ENCODE measurements around the gene TBL1X. TPM values are rescaled to one million over a fixed set of nuclear protein-coding genes. Genes with fewer than 3 reads are reported as not detected.
A peak's percentile ranks its signal among the peaks of the same experiment; 100 is the strongest.

The TBL1X gene
- total and polyA plus RNA-seq, 8 donors = 4.7 to 53.1 (median 9.5) TPM

- TF ChIP-seq EP300 (IDR thresholded peaks at IDR 0.05) (no peak), CTCF (IDR thresholded peaks at IDR 0.05) (no peak), POLR2A (IDR thresholded peaks at IDR 0.05) (no peak), POLR2AphosphoS5 (IDR thresholded peaks at IDR 0.05) (no peak)
- peak in 1 of 2 donors; percentile 58 for DNase-seq
- Histone ChIP-seq H3K4me1 (peaks cover 0 to 25% (median 10%) of the 10 kb centered on the region in 4 donors), H3K27me3 (peaks cover 8 to 33% (median 21%) of the 10 kb centered on the region in 3 donors), H3K27ac (peak overlapping the region; percentile 55 to 80 (median 68)), H3K9me3 (peaks cover 0 to 3% (median 0%) of the 10 kb centered on the region in 4 donors), H3K36me3 (no peaks in the 10 kb centered on the region), H3K4me3 (peak overlapping the region; percentile 47 to 60 (median 52))
- intact Hi-C loops (cut with DNase I; ENCODE audit: low total_unique reads) = no loop called here
- 1 to 18% (median 7%) methylated on average over 14 to 45 of the region's 45 CpGs for WGBS, 5 donors
Observed at GRCh38 chrX:9786798-9787635, 322.2 kb downstream of the TBL1X start.

- no peaks in the 10 kb centered on the region for H3K36me3 ChIP-seq
- peaks cover 0 to 3% (median 0%) of the 10 kb centered on the region in 4 donors for H3K9me3 ChIP-seq
- DNase-seq = peak; percentile 47 to 50
- H3K4me3 ChIP-seq = no peak overlapping the region
- intact Hi-C loops (cut with DNase I; ENCODE audit: low total_unique reads) = no loop called here
- TF ChIP-seq CTCF (IDR thresholded peaks at IDR 0.05) (no peak), POLR2AphosphoS5 (IDR thresholded peaks at IDR 0.05) (no peak), EP300 (IDR thresholded peaks at IDR 0.05) (no peak), POLR2A (IDR thresholded peaks at IDR 0.05) (no peak)
- H3K4me1 ChIP-seq = peaks cover 0 to 25% (median 10%) of the 10 kb centered on the region in 4 donors
- H3K27me3 ChIP-seq = peaks cover 8 to 33% (median 21%) of the 10 kb centered on the region in 3 donors
- 7 to 29% (median 10%) methylated on average over 2 of the region's 2 CpGs for WGBS, 5 donors
- H3K27ac ChIP-seq = no peak overlapping the region
Observed at GRCh38 chrX:9788911-9789310, 324.1 kb downstream of the TBL1X start.

GRCh38 chrX:9789555-9789954, 324.7 kb downstream of the TBL1X start:
- peaks cover 0 to 3% (median under 1%) of the 10 kb centered on the region in 4 donors for H3K9me3 ChIP-seq
- peaks cover 8 to 33% (median 21%) of the 10 kb centered on the region in 3 donors for H3K27me3 ChIP-seq
- intact Hi-C loops (cut with DNase I; ENCODE audit: low total_unique reads) = no loop called here
- 52 to 86% (median 76%) methylated on average over 4 to 5 of the region's 5 CpGs for whole genome bisulfite sequencing, 5 donors
- H3K36me3 ChIP-seq = no peaks in the 10 kb centered on the region
- H3K4me3 ChIP-seq = no peak overlapping the region
- no peak for TF ChIP-seq POLR2A (IDR thresholded peaks at IDR 0.05)
- TF ChIP-seq EP300 (IDR thresholded peaks at IDR 0.05) = no peak
- no peak for TF ChIP-seq POLR2AphosphoS5 (IDR thresholded peaks at IDR 0.05)
- no peak for TF ChIP-seq CTCF (IDR thresholded peaks at IDR 0.05)
- DNase-seq = no peak
- peaks cover 0 to 25% (median 10%) of the 10 kb centered on the region in 4 donors for H3K4me1 ChIP-seq
- no peak overlapping the region for H3K27ac ChIP-seq

Data from stomach (tissue), 9 donors.